ENCODE results near the gene MCTP2.

MCTP2 gene

DNA sequence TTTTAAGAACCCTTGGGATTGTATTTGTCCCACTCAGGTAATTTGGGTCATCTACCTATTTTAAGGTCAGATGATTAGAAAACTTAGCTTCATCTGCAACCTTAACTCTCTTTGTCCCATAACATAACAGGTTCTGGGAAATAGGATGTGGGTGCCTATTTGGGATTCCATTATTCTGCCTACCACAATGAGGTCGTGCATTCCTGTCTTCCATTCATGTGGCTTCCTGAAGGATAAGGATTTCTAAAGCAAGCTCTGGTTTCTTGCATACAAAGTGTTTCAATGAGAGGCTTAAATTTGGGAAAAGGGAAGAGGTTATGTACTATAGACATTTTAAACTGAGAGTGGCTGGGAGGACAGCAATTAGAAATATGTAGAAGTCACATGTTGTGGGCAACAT lies 190.3 kb downstream of the MCTP2 start:
- TF ChIP-seq, protein P1, sequence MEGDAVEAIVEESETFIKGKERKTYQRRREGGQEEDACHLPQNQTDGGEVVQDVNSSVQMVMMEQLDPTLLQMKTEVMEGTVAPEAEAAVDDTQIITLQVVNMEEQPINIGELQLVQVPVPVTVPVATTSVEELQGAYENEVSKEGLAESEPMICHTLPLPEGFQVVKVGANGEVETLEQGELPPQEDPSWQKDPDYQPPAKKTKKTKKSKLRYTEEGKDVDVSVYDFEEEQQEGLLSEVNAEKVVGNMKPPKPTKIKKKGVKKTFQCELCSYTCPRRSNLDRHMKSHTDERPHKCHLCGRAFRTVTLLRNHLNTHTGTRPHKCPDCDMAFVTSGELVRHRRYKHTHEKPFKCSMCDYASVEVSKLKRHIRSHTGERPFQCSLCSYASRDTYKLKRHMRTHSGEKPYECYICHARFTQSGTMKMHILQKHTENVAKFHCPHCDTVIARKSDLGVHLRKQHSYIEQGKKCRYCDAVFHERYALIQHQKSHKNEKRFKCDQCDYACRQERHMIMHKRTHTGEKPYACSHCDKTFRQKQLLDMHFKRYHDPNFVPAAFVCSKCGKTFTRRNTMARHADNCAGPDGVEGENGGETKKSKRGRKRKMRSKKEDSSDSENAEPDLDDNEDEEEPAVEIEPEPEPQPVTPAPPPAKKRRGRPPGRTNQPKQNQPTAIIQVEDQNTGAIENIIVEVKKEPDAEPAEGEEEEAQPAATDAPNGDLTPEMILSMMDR (IDR thresholded peaks at IDR 0.05), result no peak

GRCh38 chr15:94432279-94432678 lies 200.9 kb downstream of the MCTP2 start:
- TF ChIP-seq, protein P1 (IDR thresholded peaks at IDR 0.05), result no peak

DNA sequence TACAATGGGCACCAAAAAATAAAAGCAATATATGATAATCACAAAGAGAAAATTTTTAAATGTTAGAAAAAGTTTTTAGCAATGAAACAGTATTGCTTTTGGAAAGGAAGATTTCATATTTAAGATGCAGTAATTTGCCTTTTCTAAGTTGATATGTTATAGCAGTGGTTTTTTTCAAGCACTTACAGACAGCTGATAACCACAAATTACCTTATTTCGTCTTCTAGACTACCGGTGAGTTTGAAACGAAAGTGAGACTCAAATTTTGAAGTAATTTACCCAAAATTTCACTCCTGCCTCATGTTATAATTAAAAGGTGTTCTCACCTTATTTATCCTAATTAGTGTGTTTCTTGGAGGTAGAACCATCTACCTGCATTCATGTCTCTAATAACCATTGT lies 207.8 kb downstream of the MCTP2 start:
- TF ChIP-seq, protein P1 (IDR thresholded peaks at IDR 0.05), result no peak

DNA sequence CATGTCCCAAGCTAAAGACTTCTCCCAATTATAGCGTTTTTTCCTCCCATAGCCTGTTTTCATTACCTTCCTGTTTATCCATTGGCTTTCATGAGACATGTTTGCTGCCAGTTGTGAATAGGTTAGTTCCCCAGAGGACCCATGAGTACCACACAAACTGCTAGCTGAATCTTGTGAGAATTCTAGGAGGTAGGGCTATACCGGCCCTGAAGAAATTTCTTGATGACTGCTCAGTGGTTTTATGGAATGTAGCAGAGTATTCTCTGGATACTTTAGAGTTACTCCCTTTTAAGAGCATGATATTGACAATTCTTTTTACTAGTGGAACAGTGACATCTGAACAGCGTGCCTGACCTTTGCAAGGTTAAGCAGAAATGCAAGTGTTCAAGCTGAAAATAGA lies 210.4 kb downstream of the MCTP2 start:
- TF ChIP-seq, protein P1 (IDR thresholded peaks at IDR 0.05), result no peak

GRCh38 chr15:94442480-94442879 lies 211.1 kb downstream of the MCTP2 start:
- TF ChIP-seq, protein P1 (IDR thresholded peaks at IDR 0.05), result no peak

DNA sequence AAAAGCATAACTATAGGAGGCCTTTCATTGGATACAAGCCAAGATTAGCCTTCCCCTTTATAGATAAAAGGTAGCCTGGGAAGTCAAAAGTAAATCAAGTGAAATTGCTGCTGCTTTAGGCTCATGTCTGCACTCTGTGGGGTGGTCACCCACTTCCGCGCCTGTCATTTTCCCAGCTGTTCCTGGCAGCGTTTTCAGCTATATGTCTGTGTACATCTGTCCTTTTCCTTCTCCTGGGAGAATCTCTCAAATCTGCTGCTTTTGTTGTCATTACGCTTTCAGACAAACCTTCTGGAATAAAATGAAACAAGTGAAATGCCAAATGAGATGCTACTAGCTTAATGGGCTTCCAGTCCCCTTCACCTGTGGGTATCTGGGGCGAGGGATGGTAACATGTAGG lies 211.8 kb downstream of the MCTP2 start:
- TF ChIP-seq, protein P1 (IDR thresholded peaks at IDR 0.05), result no peak

DNA sequence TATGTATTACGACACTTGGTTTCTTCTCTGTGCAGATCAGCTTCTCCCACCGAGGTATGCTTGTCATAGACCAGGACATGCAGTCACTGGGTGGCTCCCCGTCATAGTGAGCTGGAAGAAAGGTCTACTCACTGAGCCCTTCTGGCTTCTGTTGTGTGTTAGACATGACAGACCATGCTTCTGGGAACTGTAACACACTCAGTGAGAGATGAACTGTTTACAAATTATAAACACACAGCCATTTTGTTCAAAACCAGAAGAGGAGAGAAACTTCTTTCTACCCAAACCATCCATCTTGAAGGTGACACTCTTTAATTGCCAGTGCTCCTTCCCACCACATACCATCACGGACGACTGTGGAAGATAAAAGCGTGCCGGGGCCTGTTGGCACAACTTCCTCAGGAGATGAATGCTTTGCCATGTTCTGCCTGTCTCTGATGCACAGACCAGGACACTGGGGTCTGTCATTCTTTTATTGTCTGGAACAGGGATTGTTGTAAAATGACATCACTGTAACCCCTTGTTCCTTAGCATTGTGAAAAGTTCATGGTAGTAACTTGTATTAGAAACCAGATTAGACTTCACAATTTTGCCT lies 214.3 kb downstream of the MCTP2 start:
- TF ChIP-seq, protein P1 (IDR thresholded peaks at IDR 0.05), result no peak

DNA sequence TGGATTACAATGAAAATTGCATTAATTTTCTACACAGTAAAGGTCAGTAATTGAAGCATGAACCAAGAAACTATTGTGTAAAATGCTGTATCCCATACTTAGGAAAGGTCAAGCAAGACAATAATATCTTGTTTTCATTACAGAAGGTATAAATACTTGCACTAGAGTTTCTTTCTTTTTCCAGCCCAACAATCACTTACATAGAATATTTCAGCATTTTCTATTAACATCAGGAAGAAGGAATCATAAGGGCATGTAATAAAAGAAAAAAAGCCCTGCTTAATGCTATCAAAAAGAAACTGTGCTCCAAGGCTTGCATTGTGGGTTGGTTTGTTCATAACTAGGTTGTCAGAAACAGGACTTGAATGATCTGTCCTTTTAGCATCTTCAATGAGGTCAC lies 215.1 kb downstream of the MCTP2 start:
- TF ChIP-seq, protein P1 (IDR thresholded peaks at IDR 0.05), result no peak
